Esophagus muscularis mucosa (tissue), 4 donors: ENCODE results near the gene LRFN2. TPM values are rescaled to one million over a fixed set of nuclear protein-coding genes. Genes with fewer than 3 reads are reported as not detected.

Experiments used
- DNase-seq: peaks from one replicate; pipeline ENCODE4 v3.0.0-alpha.2; 2017; ENCODE audit errors: extremely low spot score
- H3K27ac ChIP-seq, 4 donors: fragments of 200-600 bp; sonication (generic); replicated peaks in 1 of 4; 1 replicate in 3 of 4; 2 replicates in 1 of 4; pipeline ENCODE4 v1.5.1; 2016 to 2019; ENCODE audit warnings: mild to moderate bottlenecking in 1 of 4
- H3K27me3 ChIP-seq, 4 donors: fragments of 200-600 bp; sonication (generic); one replicate each; pipeline versions ENCODE4 v1.5.1 to v1.6.0; 2016 to 2019
- H3K36me3 ChIP-seq, 4 donors: fragments of 200-600 bp; sonication (generic); one replicate each; pipeline ENCODE4 v1.5.1; 2016 to 2019
- H3K4me1 ChIP-seq, 4 donors: fragments of 200-600 bp; sonication (generic); one replicate each; pipeline ENCODE4 v1.5.1; 2016 to 2019
- H3K4me3 ChIP-seq, 4 donors: fragments of 200-600 bp; sonication (generic); 1 replicate in 2 of 4; 2 replicates in 2 of 4; pipeline ENCODE4 v1.5.1; 2016 to 2019; ENCODE audit warnings: mild to moderate bottlenecking in 4 of 4, moderate library complexity in 1 of 4
- H3K9me3 ChIP-seq, 4 donors: fragments of 200-600 bp; sonication (generic); 1 replicate in 3 of 4; 2 replicates in 1 of 4; pipeline ENCODE4 v1.5.1; 2016 to 2019
- CTCF ChIP-seq, 3 experiments: fragments of 200-600 bp in 2 of 3; fragments of 450-650 bp in 1 of 3; sonication (generic) in 2 of 3; IDR thresholded peaks; one replicate each; pipeline ENCODE4 v1.5.1; 2017 to 2019; ENCODE audit warnings: antibody characterized with exemption in 3 of 3, mild to moderate bottlenecking in 2 of 3, moderate library complexity in 1 of 3
- EP300 ChIP-seq: sonication (generic); formaldehyde crosslinking; IDR thresholded peaks from one replicate; pipeline ENCODE4 v1.6.1; 2017; ENCODE audit warnings: antibody characterized with exemption
- POLR2A ChIP-seq: fragments of 450-650 bp; IDR thresholded peaks from one replicate; pipeline ENCODE4 v1.6.1; 2017; ENCODE audit warnings: antibody characterized with exemption, moderate library complexity, mild to moderate bottlenecking, low read depth
- POLR2AphosphoS5 ChIP-seq, 2 donors: sonication (generic); formaldehyde crosslinking; IDR thresholded peaks; one replicate each; pipeline ENCODE4 v1.6.1; 2017; ENCODE audit warnings: antibody characterized with exemption in 2 of 2
- WGBS: methylation state at CpG from one replicate; pipeline ENCODE4 v1.1.5; 2018; 5-methylcytosine and 5-hydroxymethylcytosine counted together
- intact Hi-C: fragments of 100-400 bp; cut with DNase I; formaldehyde crosslinking; loops from one replicate; pipeline ENCODE4 v1.15.1; 2023
- total RNA-seq, 4 donors: library from RNA; depleted of rRNA; stranded (reverse); fragments of >200 nt; gene quantifications; one replicate each; pipeline versions ENCODE4 v1.1.0 to v1.2.1, GENCODE V29; 2016

LRFN2 gene
- total RNA-seq, 4 donors from 2014 or later, result 0.11 TPM; not detected in 3

GRCh38 chr6:40583709-40584108, 3.5 kb downstream of the LRFN2 start:
- Histone ChIP-seq H3K9me3 (no peaks in the 10 kb centered on the region), H3K4me3 (no peak overlapping the region), H3K27me3 (peaks cover 0 to 55% (median 8%) of the 10 kb centered on the region in 4 donors), H3K4me1 (peaks cover 15 to 28% (median 24%) of the 10 kb centered on the region in 4 donors), H3K27ac (no peak overlapping the region), H3K36me3 (no peaks in the 10 kb centered on the region)
- WGBS, result 62% methylated on average over 3 of the region's 3 CpGs
- intact Hi-C loops, result no loop called here
- no peak for DNase-seq
- TF ChIP-seq POLR2A (no peak), POLR2AphosphoS5 (IDR thresholded peaks at IDR 0.05) (no peak), EP300 (no peak), CTCF (IDR thresholded peaks at IDR 0.05) (no peak)

GRCh38 chr6:40582892-40583291, 4.3 kb downstream of the LRFN2 start:
- 80% methylated on average over 3 of the region's 3 CpGs for WGBS
- TF ChIP-seq POLR2A, result no peak
- TF ChIP-seq EP300, result no peak
- TF ChIP-seq POLR2AphosphoS5 (IDR thresholded peaks at IDR 0.05), result no peak
- no peak for TF ChIP-seq CTCF (IDR thresholded peaks at IDR 0.05)
- Histone ChIP-seq H3K36me3 (no peaks in the 10 kb centered on the region), H3K9me3 (no peaks in the 10 kb centered on the region), H3K4me3 (no peak overlapping the region), H3K27me3 (peaks cover 0 to 52% (median 6%) of the 10 kb centered on the region in 4 donors), H3K27ac (no peak overlapping the region), H3K4me1 (peaks cover 13 to 20% (median 19%) of the 10 kb centered on the region in 4 donors)
- DNase-seq, result no peak
- intact Hi-C loops, result no loop called here

- H3K27ac ChIP-seq, result no peak overlapping the region
- H3K9me3 ChIP-seq, result no peaks in the 10 kb centered on the region
- H3K27me3 ChIP-seq, result peaks cover 0 to 15% (median 0%) of the 10 kb centered on the region in 4 donors
- no peaks in the 10 kb centered on the region for H3K36me3 ChIP-seq
- no peak overlapping the region for H3K4me3 ChIP-seq
- DNase-seq, result no peak
- TF ChIP-seq CTCF (IDR thresholded peaks at IDR 0.05) (no peak), POLR2A (no peak), EP300 (no peak), POLR2AphosphoS5 (IDR thresholded peaks at IDR 0.05) (no peak)
- intact Hi-C loops, result no loop called here
- 96% methylated on average over 3 of the region's 3 CpGs for WGBS
- no peaks in the 10 kb centered on the region for H3K4me1 ChIP-seq
These were observed 8.1 kb downstream of the LRFN2 start for GRCh38 chr6:40579101-40579500.

GRCh38 chr6:40577672-40578071, 9.5 kb downstream of the LRFN2 start:
- Histone ChIP-seq H3K27me3 (peaks cover 0 to 6% (median 0%) of the 10 kb centered on the region in 4 donors), H3K36me3 (no peaks in the 10 kb centered on the region), H3K4me1 (no peaks in the 10 kb centered on the region), H3K9me3 (no peaks in the 10 kb centered on the region), H3K4me3 (no peak overlapping the region), H3K27ac (no peak overlapping the region)
- intact Hi-C loops, result no loop called here
- 90% methylated on average over 4 of the region's 4 CpGs for WGBS
- DNase-seq, result no peak
- peak in 1 of 3 experiments; percentile 19 for TF ChIP-seq CTCF (IDR thresholded peaks at IDR 0.05)
- no peak for TF ChIP-seq POLR2A

- Histone ChIP-seq H3K27me3 (peaks cover 0 to 4% (median 0%) of the 10 kb centered on the region in 4 donors), H3K4me1 (no peaks in the 10 kb centered on the region), H3K27ac (no peak overlapping the region), H3K9me3 (no peaks in the 10 kb centered on the region), H3K36me3 (no peaks in the 10 kb centered on the region), H3K4me3 (no peak overlapping the region)
- DNase-seq, result no peak
- whole genome bisulfite sequencing, result 92% methylated on average over 5 of the region's 5 CpGs
- no peak for TF ChIP-seq EP300
- no peak for TF ChIP-seq POLR2A
- no peak for TF ChIP-seq POLR2AphosphoS5 (IDR thresholded peaks at IDR 0.05)
- TF ChIP-seq CTCF (IDR thresholded peaks at IDR 0.05), result no peak
- intact Hi-C loops, result no loop called here
These were observed 13.9 kb downstream of the LRFN2 start for GRCh38 chr6:40573221-40573620.
